ENCODE results near the gene ENPEP.
"Not testable (repeated sequence)": the region's sequence is repeated elsewhere in the genome, so short reads cannot be mapped to it uniquely, and the experiment has no call there.

ENPEP gene

GRCh38 chr4:110520886-110521285 lies 44.9 kb downstream of the ENPEP start:
- no peak for DNase-seq (ENCODE audit: low read depth in 2 of 2)

DNA sequence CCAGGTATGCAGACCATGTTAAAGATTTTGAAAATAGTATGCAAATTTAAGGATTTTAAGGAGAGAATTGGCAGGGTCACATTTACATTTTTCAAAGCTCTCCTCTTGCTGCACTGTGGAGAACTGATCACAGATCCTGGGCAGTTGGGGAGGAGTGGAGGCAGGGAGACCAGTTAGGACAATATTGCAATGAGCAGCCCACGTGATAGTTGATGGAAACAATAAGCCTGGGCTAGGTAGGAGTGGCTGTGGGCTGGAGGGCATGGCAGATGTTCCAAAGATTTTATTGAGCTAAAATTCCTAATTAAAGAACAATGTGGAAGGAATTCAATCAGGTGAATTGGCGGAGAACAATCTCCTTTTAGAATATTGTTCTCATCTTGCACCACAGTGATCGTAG lies 50.6 kb downstream of the ENPEP start:
- no peak for DNase-seq (ENCODE audit: low read depth in 2 of 2)

- no peak for DNase-seq (ENCODE audit: low read depth in 2 of 2)
These were observed 51.2 kb downstream of the ENPEP start for GRCh38 chr4:110527156-110527555.

GRCh38 chr4:110532901-110533589 lies 57.1 kb downstream of the ENPEP start:
- no peak for DNase-seq (ENCODE audit: low read depth in 2 of 2)

DNA sequence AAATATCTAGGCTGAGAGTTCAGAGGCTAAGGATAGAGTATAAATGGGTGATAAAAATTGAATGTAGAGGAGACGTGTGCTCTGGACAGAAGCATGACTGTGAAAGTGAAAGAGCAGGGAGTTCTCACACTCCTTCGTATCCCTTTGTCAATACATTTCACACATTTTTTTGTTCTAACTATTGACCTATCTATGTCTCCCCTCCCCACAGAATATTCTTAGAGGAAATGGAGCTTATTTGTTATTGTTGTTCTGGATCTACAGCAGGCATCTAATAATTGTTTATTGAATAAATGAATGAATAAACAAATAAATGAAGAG lies 57.6 kb downstream of the ENPEP start:
- DNase-seq (ENCODE audit: low read depth in 2 of 2) = no peak

DNA sequence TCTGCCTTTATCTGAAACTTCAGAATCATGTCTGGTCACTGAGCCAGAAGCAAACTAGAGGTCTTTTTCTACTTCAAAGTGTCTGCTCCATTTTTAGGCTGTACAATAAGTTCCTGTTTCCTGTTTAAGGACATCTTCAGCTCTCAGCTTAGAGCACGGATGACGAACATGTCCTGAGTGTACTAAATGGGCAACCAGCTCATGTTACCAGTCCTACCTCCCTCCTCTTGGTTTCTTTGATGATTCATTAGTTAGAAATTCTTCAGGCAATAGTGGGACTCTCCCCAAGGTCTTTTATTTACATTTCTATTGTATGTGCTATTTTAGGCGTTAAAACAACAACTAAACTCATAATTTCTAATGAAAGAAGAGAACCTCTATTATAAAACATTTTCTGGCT lies 58.0 kb downstream of the ENPEP start:
- DNase-seq (ENCODE audit: low read depth in 2 of 2) = no peak

DNA sequence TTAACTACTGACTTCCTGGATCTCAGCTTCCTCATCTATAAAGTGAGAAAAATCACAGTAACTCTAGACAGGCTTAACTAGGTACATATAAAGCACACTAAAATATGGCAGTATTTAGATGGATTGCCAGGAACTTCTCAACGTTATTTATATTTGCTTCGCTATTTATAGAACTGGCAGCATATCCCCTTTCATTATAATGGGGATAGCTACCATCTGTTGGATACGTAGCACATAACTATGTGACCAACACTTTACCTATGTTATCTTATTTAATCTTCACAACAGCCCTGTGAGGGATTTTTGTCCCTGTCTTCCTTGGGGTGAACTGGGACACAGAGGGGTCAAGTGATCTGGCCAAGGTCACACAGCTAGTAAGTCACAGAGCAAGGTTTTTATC lies 64.6 kb downstream of the ENPEP start:
- DNase-seq (ENCODE audit: low read depth in 2 of 2) = no peak

- no peak for DNase-seq (ENCODE audit: low read depth in 2 of 2)
These were observed 65.1 kb downstream of the ENPEP start for GRCh38 chr4:110540982-110541451.

GRCh38 chr4:110543577-110543976 lies 67.6 kb downstream of the ENPEP start:
- DNase-seq (ENCODE audit: low read depth in 2 of 2) = no peak

DNA sequence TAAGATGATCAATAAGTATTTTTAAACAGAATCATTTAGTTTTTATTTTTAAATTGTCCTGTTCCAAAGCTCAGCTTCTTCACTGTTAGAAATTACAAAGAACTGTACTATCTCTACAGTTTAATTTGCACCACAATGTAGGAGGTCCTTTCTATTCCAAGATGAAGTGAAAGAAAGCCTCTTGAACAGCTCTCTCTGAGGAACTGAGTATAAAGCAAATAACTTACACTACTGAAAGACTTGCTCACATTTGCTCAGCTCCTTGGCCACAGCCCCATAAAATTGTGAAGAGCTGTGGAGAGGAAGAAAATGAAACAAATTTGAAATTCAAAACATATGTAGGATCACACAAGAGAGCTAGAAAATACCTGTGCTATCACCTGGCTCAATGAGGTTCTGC lies 68.6 kb downstream of the ENPEP start:
- DNase-seq (ENCODE audit: low read depth in 2 of 2) = no peak

DNA sequence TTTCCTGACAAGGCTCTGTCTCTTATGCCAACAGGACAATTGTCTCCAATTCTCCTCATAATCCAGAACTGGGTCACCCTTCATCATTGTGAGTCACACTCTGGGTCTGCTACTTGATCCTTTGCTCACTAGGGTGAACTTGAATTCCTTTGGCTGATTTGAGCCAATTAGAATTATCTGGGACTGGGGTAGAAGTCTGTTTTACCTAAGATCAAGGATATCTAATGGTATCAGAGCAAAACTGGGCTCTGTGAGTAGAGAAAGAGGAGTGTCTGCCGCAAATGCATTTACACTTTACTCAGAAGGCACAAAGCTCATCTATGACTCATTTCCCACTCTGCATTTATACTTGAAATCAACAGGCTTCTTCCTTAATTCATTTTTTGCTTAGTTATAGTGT lies 74.3 kb downstream of the ENPEP start:
- DNase-seq (ENCODE audit: low read depth in 2 of 2) = no peak

GRCh38 chr4:110553197-110553596 lies 77.2 kb downstream of the ENPEP start:
- DNase-seq (ENCODE audit: low read depth in 2 of 2) = no peak

DNA sequence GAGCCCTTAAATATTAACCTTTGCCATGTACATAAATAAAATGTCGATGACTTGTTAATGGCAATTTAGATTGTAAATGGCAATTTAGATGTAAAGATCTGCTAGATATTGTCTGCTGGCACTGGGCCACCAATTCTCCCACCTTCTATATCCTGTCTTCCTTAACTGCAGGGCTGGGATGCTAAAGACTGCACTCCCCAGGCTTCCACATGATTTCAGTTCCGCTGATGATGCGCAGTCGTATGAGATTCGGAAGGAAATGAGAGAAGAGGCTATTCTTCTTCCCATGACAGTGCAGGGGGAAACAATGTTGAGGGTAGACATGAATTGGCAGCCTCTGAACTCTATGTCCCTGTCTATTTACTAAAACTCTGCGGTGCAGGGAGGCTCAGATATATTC lies 91.3 kb downstream of the ENPEP start:
- DNase-seq (ENCODE audit: low read depth in 2 of 2) = no peak

DNA sequence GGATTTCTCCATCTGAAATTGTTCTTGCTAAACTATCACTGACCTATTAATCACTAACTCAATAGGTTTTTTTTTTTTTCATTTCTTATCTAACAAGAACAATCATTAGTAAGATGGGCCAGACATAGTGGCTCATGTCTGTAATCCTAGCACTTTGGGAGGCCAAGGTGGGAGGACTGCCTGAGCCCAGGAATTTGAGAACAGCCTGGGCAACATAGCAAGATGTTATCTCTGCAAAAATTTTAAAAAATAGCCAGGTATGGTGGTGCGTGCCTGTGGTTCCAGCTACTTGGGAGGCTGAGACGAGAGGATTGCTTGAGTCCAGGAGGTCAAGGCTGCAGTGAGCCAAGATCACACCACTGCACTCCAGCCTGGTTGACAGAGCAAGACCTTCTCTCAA lies 100.7 kb downstream of the ENPEP start:
- not testable (repeated sequence) for DNase-seq (ENCODE audit: low read depth in 2 of 2)

- DNase-seq (ENCODE audit: low read depth in 2 of 2) = no peak
These were observed 110.3 kb downstream of the ENPEP start for GRCh38 chr4:110586131-110586850.

DNA sequence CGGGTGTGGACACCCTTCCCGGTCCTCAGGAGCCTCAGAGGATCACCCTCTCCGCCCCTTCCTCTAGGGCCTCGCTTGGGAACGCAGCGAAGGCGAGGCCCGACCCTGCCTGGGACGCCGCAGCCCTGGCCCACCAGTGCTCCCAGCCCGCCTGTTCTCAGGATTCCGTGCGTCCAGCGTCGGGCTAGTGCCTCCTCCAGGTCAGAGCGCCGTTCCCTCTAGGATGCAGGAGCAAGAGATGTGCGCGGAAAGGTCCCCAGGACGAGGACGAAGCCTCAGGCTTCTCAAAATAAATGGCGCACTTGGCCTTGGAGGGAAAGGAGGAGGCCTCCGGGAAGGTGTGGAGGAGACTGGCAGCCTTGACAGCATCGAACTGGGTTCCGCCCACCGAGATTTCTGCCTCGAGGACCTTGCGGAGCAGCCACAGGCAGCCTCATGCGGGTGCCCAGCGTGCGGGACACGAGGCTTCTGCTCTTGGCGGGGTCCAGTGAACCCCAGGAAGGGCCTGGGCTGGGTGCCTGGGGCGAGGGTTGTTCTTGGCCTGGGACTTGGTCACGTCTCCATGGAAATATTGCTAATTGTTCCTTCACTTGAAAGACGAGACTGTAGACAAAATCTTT lies 111.8 kb downstream of the ENPEP start:
- DNase-seq (ENCODE audit: low read depth in 2 of 2) = no peak

DNA sequence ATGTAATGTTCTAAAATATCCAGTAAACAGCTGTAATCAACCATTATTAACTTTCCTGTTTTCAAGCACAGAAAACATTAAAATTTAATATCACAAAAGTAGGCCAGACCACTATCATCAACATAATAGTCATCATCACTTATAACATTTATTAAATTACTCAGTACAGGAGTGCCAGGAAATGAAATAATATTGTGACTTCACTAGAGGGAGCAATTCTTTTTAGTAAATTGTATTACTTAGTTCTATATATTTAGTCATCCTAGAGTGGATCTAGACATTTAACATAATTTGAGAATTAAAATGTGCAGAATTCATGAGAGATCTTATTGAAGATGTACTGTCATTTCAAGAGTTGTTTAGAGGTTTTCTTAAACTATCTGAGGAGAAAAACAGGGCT lies 113.3 kb downstream of the ENPEP start:
- DNase-seq (ENCODE audit: low read depth in 2 of 2) = no peak

DNA sequence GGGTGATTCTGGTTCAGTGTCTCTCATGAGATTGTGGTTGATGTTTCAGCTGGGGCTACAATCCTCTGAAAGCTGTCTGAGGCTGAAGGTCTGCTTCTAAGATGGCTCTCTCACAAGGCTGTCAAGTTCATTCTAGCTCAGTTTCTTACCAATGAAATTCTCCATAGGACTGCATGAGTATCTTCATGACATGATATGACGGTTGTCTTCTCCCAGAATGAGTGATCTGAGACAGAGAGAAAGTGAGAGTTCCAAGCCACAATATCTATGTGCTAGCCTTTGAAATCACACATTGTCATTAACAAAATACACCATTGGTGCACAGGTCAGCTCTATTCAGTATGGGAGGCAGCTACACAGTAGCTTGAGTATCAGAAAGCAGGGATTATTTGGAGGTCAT lies 119.6 kb downstream of the ENPEP start:
- DNase-seq (ENCODE audit: low read depth in 2 of 2) = no peak

DNA sequence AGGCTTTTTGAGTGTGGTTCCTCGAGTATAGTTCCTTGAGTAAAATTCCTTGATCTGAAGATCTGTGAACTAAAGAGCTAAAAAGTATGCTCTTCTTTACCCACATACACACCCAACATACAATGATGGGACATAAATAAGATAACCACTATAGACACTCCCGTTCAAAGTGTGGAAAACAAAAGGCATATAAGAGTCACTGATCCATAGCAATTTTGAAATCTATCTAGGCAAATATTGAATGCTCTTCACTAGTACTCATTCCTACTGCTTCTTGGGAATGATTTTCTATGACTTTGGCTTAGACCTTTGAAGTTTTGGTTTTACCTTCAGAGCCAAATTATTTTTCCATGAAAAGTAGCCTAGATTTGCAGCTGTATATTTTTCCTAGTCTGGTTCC lies 120.5 kb downstream of the ENPEP start:
- no peak for DNase-seq (ENCODE audit: low read depth in 2 of 2)

DNA sequence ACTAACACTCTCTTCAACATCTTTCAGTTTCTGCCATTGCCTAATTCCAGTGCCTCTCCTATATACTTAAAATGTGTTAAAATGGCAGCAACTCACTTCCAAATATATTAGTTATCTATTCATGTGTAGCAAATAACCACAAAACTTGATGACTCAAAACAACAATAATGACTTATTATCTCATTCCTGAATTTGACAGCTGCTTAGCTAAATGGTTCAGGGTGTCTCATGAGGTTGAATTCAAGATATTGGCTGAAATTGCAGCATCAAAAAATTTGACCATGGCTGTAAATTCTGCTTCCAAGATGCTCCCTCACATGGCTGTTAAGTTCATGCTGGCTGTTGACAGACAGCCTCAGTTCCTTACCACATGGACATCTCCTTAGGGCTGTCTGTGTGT lies 121.6 kb downstream of the ENPEP start:
- DNase-seq (ENCODE audit: low read depth in 2 of 2) = no peak

GRCh38 chr4:110602061-110602460 lies 126.1 kb downstream of the ENPEP start:
- no peak for DNase-seq (ENCODE audit: low read depth in 2 of 2)

DNA sequence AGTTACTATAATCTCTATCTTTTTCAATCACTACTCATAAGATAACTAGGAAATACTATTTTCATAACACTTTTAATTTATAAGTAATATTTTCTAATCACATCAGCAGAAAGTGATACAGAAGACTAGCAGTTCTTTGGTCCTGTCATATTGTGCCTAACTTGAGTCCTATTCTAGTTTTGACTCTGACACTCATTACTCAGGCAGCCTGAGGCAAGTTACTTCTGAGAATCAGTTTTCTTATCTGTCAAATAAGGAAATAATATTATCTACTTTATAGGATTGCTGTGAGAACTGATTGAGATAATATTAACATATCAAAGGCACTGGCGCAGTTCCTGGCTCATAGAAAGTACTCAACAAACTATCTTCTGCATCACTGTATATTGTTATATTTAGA lies 129.1 kb downstream of the ENPEP start:
- no peak for DNase-seq (ENCODE audit: low read depth in 2 of 2)

- DNase-seq (ENCODE audit: low read depth in 2 of 2) = no peak
These were observed 133.2 kb downstream of the ENPEP start for GRCh38 chr4:110609044-110609750.

All from stimulated activated CD4-positive, alpha-beta T cell treated with anti-CD3 and anti-CD28 coated beads, Interleukin-1b, Interleukin-23, amount 100 ng/mL, for 1 hour (primary cell).